HG03196 (cell line): ENCODE data around the gene TUBB6.

Source experiments
- ATAC-seq: cut with Tn5 transposase; IDR thresholded peaks from one replicate; pipeline ENCODE4 v1.9.1; 2021; ENCODE audit not compliant: unreplicated experiment

The TUBB6 gene

GRCh38 chr18:12307701-12308385, at the start of gene TUBB6:
TUBB6 (plus strand) TSS chr18:12308241; CDS start chr18:12308293, 52 bp downstream.
- peak; percentile 54 for ATAC-seq

DNA sequence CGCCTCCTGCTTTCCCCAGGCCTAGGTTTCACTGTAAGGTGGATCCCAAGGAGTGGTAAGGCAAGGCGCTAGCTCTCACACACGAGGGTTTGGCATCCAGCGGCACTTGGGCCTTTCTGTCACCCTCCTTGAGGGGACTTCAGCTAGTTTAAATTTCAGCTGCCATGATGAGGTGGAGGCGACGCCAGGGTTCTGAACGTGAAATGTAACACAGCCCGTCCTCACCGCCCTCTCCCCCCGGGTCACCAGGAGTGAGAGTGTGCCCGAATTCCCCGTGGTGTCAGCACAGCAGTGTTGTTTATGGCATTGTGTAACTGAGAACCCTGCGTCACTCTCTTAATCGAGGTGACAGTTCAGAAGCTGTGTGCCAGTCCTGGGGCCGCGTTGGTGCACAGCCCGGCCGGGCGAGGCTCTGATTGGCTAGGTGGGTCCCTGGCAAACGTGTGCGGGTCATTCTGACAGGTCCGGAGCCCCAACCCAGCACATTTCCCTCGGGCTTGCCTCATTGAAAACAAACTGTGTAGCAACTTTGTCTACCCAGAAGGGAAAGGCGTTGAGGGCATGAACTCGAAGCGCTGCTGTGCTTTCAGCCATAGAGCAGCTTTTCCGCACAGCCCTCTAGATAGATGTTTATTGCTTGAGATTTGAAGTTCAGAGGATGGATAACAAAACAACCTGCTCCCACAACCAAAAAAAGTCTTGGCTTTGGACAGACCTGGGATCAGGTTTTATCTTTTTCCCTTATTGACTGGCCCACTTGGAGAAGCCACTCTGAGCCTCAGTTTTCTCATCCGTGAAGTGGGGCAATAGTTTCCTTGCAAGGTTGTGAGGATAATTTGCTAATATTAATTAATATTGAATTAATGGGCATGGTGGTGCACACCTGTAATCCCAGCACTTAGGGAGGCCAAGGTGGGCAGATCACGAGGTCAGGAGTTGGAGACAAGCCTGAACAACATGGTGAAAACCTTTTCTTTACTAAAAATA, 49.0 kb upstream of the TUBB6 start:
- ATAC-seq = no peak

GRCh38 chr18:12262748-12263147, 45.3 kb upstream of the TUBB6 start:
- ATAC-seq = no peak

- no peak for ATAC-seq
Observed at GRCh38 chr18:12264864-12265263, 43.2 kb upstream of the TUBB6 start.

DNA sequence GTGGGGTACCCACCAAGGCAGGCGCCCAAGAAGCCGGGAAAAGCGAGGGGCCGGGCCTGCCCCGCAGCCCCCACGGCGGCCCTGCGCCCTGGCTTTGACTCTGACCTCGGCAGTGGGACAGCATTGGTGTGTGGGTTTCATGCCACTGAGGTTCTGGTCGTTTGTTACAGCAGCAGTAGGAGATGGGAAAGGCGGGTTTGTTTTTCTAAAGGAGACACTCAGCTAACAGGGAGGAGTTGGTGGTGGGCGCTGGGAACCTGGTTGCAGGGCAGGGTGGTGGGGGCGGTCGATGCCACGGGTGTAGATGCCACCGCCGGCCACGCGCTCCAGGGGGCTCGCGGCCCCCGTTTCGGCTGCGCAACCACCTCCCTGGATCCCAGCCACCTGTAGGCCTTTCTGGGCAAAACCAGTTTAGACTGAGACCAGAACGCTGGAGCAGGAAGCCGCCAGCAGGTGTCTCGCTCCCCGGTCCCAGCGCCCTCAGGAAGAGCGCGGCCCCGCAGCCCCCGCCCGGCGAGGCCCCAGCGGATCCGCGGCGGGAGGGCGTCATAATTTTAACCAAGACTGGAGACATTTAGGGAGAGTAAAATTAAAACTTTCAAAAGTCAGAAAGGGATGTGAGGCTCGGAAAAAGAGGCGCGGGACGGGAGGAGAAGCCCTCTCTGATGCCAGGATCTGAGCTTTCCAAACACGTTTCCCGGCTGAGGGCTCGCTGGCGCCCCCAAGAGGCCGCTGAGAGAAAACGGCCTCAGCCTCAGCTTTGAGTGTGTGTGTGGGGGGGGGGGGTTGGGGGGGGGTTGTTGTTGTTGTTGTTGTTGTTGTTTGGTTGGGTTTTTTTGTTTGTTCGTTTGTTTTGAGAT, 36.4 kb upstream of the TUBB6 start:
- ATAC-seq = peak; percentile 84

DNA sequence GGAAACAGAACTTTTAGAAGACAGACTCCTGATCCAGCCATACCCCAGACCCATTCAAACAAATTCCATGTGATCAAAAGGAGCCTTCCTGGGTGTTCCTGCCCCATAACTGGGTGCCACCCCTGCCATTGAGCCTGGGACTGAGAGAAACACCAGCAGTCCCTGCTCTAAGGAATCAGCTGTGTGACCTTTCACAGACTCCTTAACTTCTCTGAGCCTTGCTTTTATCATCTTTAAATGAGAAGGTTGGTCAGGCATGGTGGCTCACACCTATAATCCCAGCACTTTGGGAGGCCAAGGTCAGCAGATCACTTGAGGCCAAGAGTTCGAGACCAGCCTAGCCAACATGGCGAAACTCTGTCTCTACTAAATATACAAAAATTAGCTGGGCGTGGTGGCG, 33.2 kb upstream of the TUBB6 start:
- no peak for ATAC-seq

- no peak for ATAC-seq
Observed at GRCh38 chr18:12276736-12277554, 31.1 kb upstream of the TUBB6 start.

GRCh38 chr18:12278215-12278671, 29.8 kb upstream of the TUBB6 start:
- no peak for ATAC-seq

DNA sequence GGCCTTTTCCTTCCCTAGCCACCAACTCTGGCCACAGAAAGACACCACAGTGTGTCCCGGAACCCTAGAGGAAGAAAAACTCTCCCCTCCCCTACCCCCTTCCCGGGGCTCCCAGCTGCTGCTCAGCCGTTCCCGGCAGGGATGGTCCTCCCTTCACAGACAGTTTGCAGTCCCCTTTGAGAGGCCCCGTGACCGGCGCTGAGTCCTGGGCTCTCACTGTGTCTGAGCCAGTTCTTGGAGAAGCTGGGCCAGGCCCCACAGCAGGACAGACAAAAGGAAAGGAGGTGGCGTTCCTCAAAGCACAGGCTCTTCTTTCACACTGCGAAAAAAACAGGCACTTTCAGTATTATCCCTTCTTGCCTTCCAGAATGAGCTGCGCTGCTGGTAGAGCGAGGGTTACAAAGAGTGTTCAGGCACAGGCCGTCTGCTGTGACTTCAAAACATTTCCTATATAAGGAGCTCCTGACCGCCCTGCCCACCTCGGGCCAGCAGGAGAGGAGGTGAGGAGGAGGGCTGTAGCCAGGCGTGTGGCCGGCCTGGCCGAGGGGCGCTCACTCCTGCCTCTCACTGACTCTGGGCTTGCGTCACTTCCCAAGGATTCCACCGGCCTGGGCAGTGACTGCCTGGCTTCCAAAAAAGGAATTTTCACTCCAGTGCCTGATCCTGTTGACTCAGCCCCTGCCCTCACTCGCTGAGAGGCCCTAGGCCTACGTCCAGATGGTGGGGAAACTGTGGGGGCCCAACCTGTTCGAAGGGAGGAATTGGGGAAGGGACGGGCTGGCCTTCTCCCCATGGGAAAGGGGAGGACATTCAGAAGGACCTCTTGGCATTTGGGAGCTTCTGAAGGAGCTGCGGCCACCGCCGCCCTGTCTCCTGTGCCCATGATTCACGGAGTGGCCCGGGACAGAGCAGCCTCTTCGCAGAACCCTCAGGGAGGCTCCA, 29.0 kb upstream of the TUBB6 start:
- no peak for ATAC-seq

- ATAC-seq = no peak
Observed at GRCh38 chr18:12279781-12280531, 28.1 kb upstream of the TUBB6 start.

DNA sequence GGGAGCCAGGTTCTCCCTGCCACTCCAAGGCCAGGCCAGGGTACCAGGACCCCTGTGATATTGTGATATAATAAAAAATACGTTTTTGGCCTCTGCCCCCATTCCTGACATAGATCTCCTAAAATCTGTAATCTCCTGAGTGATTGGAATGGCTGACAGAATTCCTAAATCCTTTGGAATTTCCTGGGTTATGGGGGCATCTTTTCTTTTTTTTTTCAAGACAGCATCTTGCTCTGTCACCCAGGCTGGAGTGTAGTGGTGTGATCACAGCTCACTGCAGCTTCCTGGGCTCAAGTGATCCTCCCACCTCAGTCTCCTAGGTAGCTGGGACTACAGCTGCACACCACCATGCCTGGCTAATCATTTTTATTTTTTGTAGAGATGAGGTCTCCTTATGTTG, 26.2 kb upstream of the TUBB6 start:
- no peak for ATAC-seq

DNA sequence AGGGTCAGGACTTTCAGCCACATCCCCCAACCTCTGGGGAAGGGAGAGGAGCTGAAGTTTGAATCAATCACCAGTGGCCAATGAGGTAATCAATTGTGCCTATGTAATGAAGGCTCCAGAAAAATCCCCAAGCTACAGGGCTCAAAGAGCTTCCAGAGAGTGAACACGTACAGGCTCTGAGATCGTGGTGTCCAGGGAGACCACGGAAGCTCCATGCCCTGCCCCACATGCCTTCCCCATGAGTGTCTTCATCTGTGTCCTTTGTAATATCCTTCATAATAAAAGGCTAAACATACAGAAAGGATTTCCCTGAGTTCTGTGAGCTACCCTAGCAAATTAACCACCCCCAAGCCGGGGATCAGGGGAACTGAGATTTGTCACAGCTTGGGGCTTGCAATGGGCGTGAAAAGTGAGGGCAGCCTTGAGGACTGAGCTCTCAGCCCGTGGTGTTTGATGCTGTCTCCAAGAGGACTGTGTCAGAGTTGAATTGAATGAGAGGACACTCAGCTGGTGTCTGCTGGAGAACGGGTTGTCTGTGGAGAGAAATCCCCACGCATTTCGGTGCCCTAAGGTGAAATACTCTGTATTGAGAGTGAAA, 25.5 kb upstream of the TUBB6 start:
- no peak for ATAC-seq

DNA sequence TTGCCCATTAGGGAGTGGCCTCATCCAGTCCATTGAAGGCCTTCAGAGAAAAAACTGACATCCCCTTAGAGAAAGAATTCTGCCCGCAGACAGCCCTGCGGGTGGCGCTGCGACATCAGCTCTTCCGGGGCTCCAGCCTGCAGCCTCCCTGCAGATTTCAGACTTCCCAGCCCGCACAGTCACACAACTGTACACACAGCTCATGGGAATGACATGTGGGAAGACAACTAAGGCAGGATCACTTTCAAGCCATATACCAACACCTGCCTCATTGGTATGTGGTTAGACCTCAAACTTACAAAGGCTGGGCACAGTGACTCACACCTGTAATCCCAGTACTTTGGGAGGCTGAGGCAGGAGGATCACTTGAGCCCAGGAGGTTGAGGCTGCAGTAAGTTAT, 24.8 kb upstream of the TUBB6 start:
- no peak for ATAC-seq

DNA sequence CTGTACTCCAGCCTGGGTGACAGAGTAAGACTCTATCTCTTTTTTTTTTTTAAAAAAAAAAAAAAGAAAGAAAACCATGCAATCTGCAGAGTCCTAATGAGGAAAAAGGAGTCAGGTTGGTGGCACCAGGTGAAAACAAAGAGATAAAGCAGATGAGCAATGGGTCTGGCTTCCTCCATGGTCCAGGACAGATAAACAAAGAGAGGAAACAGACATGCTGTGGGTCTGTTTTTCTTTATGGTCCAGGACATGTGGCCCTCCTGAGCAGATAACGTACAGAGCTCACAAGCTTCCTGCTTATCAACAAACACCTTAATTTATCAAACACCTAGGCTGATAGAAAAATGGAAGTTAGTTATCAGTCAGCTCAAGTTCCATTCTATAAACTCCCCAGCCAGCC, 24.4 kb upstream of the TUBB6 start:
- no peak for ATAC-seq

- no peak for ATAC-seq
Observed at GRCh38 chr18:12287131-12287681, 20.8 kb upstream of the TUBB6 start.

- ATAC-seq = no peak
Observed at GRCh38 chr18:12287684-12288402, 20.2 kb upstream of the TUBB6 start.

- no peak for ATAC-seq
Observed at GRCh38 chr18:12288403-12288755, 19.7 kb upstream of the TUBB6 start.
